ENCODE measurements around the gene ANKRD23.
"Not testable (repeated sequence)": the region's sequence is repeated elsewhere in the genome, so short reads cannot be mapped to it uniquely, and the experiment has no call there.

ANKRD23 gene

DNA sequence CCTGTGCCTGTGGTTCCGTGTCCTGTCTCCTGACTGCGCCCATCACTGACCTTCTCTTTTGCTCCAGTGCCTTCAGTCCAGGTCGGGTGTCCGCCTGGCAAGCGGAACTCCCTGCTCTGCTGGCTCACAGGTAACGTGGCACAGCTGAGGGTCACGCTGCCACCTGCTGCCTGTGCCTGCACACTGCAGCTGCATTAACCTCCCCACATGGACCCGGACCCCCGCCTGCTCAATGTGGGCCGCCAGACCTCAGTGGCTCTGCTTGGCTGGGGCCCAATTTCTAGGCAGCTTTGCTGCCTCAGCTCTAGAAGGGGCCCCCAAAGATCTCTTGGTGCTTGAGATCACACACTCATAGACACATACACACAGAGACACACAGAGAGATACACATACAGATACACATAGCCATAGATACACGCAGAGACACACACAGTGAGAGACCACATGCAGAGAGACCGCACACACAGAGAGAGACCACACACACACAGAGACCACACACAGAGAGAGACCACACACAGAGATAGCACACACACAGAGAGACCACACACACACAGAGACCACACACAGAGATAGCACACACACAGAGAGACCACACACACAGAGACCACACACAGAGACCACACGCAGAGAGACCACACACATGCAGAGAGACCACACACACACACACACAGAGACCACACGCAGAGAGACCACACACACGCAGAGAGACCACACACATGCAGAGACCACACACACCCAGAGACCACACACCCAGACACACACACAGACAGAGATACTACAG is 42.6 kb downstream of the ANKRD23 start:
- DNase-seq (ENCODE audit: low read depth in 2 of 2, low spot score in 1 of 2) = peak; percentile 43 to 47

GRCh38 chr2:96800061-96801004 is 43.5 kb downstream of the ANKRD23 start:
- DNase-seq (ENCODE audit: low read depth in 2 of 2, low spot score in 1 of 2) = no peak

DNA sequence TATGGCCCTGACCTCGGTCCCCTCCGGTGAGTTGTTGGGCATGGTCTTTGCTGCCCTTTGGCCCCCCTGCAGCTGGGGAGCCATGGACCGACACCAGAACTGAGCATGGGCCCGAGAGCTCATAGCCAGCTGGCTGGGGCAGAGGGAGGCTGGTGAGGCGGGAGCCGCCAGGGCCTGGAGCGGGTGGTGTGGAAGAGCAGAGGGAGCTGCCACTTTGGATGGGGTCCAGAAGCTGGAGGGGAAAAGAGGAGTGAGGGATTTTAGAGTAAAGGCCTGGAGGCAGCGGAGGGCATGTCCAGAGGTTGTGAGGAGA is 44.2 kb downstream of the ANKRD23 start:
- DNase-seq (ENCODE audit: low read depth in 2 of 2, low spot score in 1 of 2) = no peak

GRCh38 chr2:96798733-96799622 is 44.8 kb downstream of the ANKRD23 start:
- no peak for DNase-seq (ENCODE audit: low read depth in 2 of 2, low spot score in 1 of 2)

DNA sequence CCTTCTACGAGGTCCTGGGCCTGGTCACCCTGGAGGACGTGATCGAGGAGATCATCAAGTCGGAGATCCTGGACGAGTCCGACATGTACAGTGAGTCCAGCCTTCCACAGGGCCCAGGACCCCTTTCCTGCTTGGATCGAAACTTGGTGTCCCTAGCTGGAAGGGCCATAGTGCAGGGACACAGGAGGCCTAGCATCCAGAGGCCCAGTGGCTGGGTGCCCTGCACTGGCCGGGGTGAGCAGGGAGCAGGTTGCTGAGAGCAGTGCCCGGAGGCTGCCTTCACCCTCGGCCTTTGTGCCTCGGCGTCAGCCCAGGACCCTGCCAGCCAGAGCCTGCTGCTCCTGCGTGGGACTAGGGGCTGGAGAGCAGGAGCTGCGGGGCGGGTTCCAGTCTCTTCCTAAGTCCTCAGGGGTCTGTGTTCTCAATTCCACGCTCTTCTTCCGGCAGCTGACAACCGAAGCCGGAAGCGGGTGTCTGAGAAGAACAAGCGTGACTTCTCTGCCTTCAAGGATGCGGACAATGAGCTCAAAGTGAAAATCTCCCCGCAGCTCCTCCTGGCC is 46.7 kb downstream of the ANKRD23 start:
- no peak for DNase-seq (ENCODE audit: low read depth in 2 of 2, low spot score in 1 of 2)

GRCh38 chr2:96796497-96796896 is 47.3 kb downstream of the ANKRD23 start:
- not testable (repeated sequence) for DNase-seq (ENCODE audit: low read depth in 2 of 2, low spot score in 1 of 2)

DNA sequence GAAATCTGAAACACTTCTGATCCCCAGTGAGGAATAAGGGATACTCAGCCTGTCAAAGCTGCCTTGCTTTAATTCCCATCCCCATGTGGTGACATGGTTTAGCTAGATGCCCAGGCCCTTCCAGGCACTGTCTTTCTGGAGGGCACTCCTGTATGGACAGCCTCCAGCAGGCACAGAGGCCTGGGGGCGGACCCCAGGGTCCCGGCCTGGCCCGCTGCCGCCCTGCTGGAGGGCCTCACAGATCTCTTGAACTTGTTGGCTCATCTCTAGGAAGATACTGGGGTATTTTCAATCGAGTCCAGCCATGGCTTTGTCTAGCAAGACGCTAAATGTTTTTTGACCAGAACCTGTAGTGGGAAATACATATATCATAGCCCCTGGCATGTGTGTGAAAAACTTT is 48.7 kb downstream of the ANKRD23 start:
- DNase-seq (ENCODE audit: low read depth in 2 of 2, low spot score in 1 of 2) = no peak

DNA sequence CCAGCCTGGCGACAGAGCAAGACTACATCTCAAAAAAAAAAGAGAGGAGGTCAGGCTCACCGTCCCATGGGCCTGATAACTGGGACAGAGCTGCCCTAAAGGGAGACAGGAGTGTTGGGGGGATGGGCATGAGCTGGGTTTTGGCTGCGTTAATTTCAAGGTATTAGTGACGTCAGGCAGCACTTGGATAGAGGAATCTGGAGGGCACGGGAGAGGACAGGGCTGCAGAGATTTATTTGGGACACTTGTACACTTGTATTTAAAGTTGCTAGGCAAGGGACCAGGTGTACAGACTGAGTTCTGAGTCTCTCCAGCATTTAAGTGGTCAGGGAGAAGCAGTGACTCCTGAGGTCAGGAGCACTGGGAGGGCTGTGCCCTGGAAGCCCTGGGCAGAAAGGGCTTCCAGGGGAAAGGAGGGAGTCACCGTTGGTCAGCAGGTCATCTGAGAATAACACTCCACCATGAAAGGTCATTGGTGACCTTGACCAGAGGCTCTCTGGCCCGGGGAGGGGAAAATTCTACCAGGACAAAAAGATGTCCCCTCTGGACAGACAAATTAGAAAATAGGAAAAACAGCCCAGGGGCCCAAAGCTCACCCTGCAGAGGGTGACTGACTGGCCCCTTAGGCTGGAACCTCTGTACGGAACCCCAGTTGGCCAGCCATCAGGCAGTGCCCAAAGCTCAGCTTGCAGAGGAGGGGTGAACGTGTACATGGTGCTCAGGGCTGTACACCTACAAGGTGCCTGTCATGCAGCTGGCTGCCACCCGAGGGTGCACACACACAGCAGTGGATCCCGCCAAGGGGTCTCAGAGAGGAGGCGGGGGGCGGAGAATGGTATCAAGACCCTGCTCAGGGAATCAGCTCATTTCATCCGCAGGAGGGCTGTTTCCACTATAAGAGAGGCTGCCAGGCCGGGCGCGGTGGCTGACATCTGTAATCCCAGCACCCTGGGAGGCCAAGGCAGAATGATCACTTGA is 50.8 kb downstream of the ANKRD23 start:
- no peak for DNase-seq (ENCODE audit: low read depth in 2 of 2, low spot score in 1 of 2)

- no peak for DNase-seq (ENCODE audit: low read depth in 2 of 2, low spot score in 1 of 2)
Measured at GRCh38 chr2:96789245-96789617, 54.6 kb downstream of the ANKRD23 start.

- DNase-seq (ENCODE audit: low read depth in 2 of 2, low spot score in 1 of 2) = no peak
Measured at GRCh38 chr2:96788442-96789244, 55.2 kb downstream of the ANKRD23 start.
